ENCODE data around the gene ADI1. TPM values are rescaled to one million over a fixed set of nuclear protein-coding genes. Genes with fewer than 3 reads are reported as not detected.

Gene ADI1
- total and polyA plus RNA-seq, 8 donors: 9.9 to 29.7 (median 19.6) TPM

DNA sequence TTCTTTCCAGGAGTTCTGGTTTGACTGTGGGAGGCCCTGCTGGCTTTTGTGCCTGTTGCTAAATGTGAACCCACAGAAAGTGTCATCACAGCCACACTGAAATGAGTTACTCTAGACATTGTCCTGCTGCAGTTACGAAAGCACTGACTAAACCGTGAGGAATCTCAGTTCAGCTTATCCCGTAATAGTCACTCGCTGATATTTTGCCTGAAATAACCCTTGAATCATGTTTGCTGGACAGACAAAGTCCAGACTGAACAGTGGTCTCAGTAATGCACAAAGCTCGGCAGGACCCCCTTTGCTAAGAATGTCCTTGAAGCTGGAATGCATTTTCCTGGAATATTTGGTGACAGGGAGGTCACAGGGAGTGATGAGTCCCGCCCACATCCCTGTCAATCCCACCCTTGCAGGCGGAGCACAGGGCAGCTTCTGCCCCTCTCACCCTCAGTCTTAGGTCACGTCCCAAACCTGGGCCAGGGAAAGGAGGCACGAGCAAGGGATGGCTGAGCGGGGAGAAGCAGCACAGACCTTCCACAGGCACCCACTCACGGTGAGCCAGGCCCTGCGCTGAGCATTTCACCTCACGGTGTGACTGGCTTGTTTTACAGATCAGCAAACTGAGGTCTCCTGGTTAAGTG is 53.4 kb downstream of the ADI1 start:
- Histone ChIP-seq H3K36me3 (peaks cover 0 to 25% (median 12%) of the 10 kb centered on the region in 3 donors), H3K27ac (no peak overlapping the region), H3K4me3 (no peak overlapping the region), H3K27me3 (no peaks in the 10 kb centered on the region), H3K4me1 (no peaks in the 10 kb centered on the region), H3K9me3 (no peaks in the 10 kb centered on the region)
- TF ChIP-seq, protein P1, sequence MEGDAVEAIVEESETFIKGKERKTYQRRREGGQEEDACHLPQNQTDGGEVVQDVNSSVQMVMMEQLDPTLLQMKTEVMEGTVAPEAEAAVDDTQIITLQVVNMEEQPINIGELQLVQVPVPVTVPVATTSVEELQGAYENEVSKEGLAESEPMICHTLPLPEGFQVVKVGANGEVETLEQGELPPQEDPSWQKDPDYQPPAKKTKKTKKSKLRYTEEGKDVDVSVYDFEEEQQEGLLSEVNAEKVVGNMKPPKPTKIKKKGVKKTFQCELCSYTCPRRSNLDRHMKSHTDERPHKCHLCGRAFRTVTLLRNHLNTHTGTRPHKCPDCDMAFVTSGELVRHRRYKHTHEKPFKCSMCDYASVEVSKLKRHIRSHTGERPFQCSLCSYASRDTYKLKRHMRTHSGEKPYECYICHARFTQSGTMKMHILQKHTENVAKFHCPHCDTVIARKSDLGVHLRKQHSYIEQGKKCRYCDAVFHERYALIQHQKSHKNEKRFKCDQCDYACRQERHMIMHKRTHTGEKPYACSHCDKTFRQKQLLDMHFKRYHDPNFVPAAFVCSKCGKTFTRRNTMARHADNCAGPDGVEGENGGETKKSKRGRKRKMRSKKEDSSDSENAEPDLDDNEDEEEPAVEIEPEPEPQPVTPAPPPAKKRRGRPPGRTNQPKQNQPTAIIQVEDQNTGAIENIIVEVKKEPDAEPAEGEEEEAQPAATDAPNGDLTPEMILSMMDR (IDR thresholded peaks at IDR 0.05): no peak
- WGBS, 2 donors: 88% methylated on average over 13 of the region's 13 CpGs
- DNase-seq (peak in 1 of 6 donors; percentile 39), FAIRE-seq (no peak), ATAC-seq (peak in 2 of 4 donors; percentile 13 to 19)
- intact Hi-C loops (cut with DNase I): no loop called here

DNA sequence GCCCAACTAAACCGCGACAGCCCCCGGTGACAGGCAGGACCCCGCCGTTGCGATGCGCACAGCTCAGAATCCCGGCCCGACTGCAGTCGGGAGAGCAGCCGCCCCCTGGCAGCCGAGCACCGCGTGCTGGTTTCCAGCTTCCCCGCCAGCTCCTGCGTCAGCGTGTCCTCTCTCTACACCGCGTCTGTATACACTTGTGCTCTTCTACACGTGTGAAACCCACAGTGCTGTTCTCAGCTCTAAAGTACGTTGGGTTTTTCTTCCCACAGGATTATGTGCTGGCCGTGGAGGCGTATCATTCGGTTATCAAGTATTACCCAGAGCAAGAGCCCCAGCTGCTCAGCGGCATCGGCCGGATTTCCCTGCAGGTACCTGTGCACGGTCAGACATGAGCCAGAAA is 54.0 kb downstream of the ADI1 start:
- FAIRE-seq (no peak), ATAC-seq (no peak), DNase-seq (peak in 1 of 6 donors; percentile 35)
- no peak overlapping the region for H3K27ac ChIP-seq
- no peaks in the 10 kb centered on the region for H3K27me3 ChIP-seq
- H3K36me3 ChIP-seq: peaks cover 0 to 25% (median 12%) of the 10 kb centered on the region in 3 donors
- no peaks in the 10 kb centered on the region for H3K9me3 ChIP-seq
- 92 to 95% methylated on average over 28 of the region's 28 CpGs for WGBS, 2 donors
- H3K4me1 ChIP-seq: no peaks in the 10 kb centered on the region
- intact Hi-C loops (cut with DNase I): no loop called here
- TF ChIP-seq, protein P1 (IDR thresholded peaks at IDR 0.05): no peak
- H3K4me3 ChIP-seq: no peak overlapping the region

DNA sequence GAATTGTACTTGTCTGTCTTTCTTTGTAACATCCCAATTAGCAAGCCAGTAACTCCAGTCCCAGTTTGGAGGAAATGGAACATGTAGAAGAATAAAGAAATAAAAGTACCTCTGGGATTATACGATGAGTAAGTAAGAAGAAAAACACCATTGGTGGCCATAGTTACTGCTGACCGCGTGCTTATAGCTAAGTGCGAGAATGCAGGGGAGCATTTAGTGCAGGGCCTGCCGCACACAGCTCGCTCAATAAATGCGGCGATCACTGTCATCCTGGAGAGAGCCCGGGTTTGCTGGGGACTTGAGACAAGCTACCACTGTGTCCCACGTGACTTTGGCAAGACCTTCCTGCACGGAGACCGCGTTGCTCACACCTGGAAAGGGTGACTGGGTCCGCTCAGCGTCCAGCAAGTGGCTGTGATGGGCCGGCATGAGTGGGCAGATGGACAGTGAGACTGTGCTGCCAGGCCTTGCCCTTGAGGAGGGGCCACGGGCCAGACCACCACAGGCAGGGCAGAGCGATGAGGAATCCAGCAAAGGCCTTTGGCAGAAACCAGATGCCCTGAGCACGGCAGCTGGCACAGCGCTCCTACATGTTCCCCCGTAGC is 54.8 kb downstream of the ADI1 start:
- TF ChIP-seq, protein P1 (IDR thresholded peaks at IDR 0.05): no peak
- Histone ChIP-seq H3K4me3 (no peak overlapping the region), H3K4me1 (no peaks in the 10 kb centered on the region), H3K27ac (no peak overlapping the region), H3K27me3 (no peaks in the 10 kb centered on the region), H3K36me3 (peaks cover 0 to 25% (median 12%) of the 10 kb centered on the region in 3 donors), H3K9me3 (no peaks in the 10 kb centered on the region)
- WGBS, 2 donors: 95 to 96% methylated on average over 21 of the region's 21 CpGs
- peak in 1 of 6 donors; percentile 44 for DNase-seq
- intact Hi-C loops (cut with DNase I): no loop called here
- FAIRE-seq: no peak
- ATAC-seq: no peak

DNA sequence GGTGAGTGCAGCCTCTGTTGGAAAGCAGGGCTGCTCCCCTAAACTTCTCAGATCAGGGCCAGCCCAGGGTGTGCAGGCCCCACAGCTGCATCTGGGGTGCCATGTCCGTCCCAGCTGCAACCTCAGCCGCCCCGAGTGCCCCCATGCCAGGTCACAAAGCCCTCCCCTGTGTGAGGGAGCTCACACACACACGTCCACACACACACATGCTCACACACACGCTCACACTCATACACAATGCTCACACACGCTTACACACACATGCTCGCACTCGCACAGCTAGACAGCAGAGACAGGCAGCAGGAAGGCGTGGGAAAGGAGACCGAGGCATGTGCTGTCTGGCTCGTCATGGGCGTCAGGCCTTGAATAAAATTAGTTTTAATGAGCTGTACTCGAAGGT is 55.4 kb downstream of the ADI1 start:
- no peak overlapping the region for H3K27ac ChIP-seq
- 90 to 92% methylated on average over 13 of the region's 13 CpGs for WGBS, 2 donors
- H3K27me3 ChIP-seq: no peaks in the 10 kb centered on the region
- FAIRE-seq: no peak
- TF ChIP-seq, protein P1 (IDR thresholded peaks at IDR 0.05): no peak
- H3K4me1 ChIP-seq: no peaks in the 10 kb centered on the region
- H3K4me3 ChIP-seq: no peak overlapping the region
- intact Hi-C loops (cut with DNase I): no loop called here
- DNase-seq: peak in 2 of 6 donors; percentile 27 to 29
- H3K36me3 ChIP-seq: peaks cover 0 to 25% (median 12%) of the 10 kb centered on the region in 3 donors
- H3K9me3 ChIP-seq: no peaks in the 10 kb centered on the region
- no peak for ATAC-seq

Data from pancreas (tissue), 10 donors.